Epithelial cell of esophagus (primary cell): ENCODE data around the gene GPR179.
A peak's percentile ranks its signal among the peaks of the same experiment; 100 is the strongest.

ENCODE experiments used
- DNase-seq: peaks from one replicate; pipeline ENCODE4 v3.0.0; 2010; ENCODE audit warnings: low read depth
- H3K4me3 ChIP-seq: 2 replicates; pipeline ENCODE4 v1.5.1; 2011; ENCODE audit warnings: mild to moderate bottlenecking, low read length, control low read depth
- TF ChIP-seq, protein P1 (sequence below): IDR thresholded peaks from 2 replicates; pipeline ENCODE4 v1.5.1; 2011; ENCODE audit warnings: low read depth, mild to moderate bottlenecking, low read length, control low read depth, inconsistent platforms; ENCODE audit not compliant: insufficient read depth; ENCODE audit errors: missing control alignments

The GPR179 gene, protein sequence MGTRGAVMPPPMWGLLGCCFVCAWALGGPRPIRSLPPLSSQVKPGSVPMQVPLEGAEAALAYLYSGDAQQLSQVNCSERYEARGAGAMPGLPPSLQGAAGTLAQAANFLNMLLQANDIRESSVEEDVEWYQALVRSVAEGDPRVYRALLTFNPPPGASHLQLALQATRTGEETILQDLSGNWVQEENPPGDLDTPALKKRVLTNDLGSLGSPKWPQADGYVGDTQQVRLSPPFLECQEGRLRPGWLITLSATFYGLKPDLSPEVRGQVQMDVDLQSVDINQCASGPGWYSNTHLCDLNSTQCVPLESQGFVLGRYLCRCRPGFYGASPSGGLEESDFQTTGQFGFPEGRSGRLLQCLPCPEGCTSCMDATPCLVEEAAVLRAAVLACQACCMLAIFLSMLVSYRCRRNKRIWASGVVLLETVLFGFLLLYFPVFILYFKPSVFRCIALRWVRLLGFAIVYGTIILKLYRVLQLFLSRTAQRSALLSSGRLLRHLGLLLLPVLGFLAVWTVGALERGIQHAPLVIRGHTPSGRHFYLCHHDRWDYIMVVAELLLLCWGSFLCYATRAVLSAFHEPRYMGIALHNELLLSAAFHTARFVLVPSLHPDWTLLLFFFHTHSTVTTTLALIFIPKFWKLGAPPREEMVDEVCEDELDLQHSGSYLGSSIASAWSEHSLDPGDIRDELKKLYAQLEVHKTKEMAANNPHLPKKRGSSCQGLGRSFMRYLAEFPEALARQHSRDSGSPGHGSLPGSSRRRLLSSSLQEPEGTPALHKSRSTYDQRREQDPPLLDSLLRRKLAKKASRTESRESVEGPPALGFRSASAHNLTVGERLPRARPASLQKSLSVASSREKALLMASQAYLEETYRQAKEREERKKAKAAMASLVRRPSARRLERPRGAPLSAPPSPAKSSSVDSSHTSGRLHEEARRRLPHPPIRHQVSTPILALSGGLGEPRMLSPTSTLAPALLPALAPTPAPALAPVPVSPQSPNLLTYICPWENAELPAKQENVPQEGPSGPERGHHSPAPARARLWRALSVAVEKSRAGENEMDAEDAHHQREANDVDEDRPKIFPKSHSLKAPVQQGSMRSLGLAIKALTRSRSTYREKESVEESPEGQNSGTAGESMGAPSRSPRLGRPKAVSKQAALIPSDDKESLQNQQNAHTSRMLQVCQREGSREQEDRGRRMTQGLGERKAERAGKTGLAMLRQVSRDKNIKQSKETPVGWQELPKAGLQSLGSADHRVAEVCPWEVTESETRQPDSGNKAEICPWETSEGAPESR (N-terminal part only)

DNA sequence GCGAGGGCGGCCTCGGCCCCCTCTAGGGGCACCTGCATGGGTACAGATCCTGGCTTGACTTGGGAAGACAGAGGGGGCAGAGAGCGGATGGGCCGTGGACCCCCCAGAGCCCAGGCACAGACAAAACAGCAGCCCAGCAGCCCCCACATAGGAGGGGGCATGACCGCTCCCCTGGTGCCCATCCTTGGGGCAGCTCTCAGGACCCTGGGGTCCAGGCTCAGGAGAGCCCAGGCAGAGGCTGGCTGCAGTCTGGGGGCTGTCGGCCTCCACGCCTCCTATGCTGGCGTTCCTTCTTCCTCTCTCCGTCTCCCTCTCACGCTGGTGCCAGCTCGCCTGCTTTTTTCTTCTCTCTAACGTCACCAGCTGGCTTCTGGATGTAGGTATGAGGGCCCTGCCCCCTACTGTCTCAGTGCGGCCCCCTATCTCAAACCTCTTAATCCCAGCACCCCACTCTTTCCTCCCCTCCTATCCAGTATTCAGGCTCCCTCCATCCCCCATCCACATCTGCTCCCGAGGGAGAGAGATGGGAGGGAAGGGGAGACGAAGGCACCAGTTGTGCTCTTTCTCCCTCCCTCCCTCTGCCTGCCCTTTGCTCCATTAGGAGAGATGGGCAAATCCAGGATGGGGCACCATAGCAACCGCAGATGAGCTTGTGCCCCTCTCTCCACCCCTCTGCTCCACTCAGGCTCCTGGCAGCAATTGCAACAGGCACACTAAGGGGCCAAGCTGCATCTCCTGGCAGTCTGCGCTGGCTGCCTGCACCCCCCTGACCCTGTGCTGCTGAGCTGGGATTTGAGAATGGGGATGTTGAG is at the start of gene GPR179:
GPR179 (minus strand) TSS at position 349 of the 812 bp plus-strand sequence; CDS start at position 182, 167 bp downstream.
- no peak for DNase-seq
- no peak within 1 kb of the TSS for H3K4me3 ChIP-seq
- TF ChIP-seq, protein P1, sequence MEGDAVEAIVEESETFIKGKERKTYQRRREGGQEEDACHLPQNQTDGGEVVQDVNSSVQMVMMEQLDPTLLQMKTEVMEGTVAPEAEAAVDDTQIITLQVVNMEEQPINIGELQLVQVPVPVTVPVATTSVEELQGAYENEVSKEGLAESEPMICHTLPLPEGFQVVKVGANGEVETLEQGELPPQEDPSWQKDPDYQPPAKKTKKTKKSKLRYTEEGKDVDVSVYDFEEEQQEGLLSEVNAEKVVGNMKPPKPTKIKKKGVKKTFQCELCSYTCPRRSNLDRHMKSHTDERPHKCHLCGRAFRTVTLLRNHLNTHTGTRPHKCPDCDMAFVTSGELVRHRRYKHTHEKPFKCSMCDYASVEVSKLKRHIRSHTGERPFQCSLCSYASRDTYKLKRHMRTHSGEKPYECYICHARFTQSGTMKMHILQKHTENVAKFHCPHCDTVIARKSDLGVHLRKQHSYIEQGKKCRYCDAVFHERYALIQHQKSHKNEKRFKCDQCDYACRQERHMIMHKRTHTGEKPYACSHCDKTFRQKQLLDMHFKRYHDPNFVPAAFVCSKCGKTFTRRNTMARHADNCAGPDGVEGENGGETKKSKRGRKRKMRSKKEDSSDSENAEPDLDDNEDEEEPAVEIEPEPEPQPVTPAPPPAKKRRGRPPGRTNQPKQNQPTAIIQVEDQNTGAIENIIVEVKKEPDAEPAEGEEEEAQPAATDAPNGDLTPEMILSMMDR, result no peak

DNA sequence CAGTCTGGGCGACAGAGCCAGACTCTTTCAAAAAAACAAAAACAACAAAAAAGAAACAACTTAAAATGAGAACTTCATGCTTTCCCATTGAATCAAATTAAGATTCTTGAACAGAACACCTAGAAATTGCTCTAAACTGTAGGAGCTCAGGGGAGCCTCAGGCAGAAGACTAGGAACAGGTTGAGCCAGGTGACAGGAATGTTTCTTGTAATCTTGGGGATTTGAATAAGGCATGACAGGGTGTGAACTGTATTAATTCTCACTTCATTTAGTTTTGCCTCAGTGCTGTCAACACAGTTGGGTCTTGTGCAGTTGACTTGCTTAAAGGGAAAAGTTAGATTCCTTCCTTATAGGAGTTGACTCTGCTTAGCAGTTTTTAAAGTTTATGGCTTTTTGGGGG is 35.7 kb upstream of the GPR179 start:
- TF ChIP-seq, protein P1, result no peak
- DNase-seq, result peak; percentile 62

DNA sequence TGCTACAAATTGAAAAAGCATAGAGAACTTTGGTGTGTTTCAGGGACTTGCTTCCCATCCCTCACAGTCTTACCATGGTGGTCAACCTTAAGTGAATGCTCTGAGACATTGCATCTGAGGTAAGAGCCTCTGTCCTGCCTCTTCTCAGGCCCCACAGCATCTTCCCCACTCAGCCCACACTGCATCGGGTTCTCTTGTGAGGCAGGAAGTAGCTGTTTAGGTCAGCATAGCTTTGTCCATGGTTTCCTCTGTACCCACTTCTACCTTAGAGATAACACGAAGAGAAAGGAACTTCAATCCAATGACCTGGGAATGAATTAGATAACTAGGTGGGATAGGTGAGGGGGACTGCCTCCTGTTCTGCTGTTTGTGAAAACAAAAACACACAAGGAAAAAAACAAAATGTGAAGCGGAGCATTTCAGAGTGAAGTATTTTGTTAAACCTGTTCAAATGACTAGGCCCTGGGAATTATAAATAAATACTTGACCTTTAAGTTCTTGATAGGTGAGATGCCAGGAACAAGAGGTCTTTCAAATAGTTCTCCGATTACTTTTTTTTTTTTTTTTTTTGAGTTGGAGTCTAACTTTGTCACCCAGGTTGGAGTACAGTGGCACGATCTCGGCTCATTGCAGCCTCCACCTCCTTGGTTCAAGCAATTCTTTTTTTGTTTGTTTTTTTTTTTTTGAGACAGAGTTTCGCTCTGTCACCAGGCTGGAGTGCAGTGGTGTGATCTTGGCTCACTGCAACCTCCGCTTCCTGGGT is 25.5 kb upstream of the GPR179 start:
- H3K4me3 ChIP-seq, result no peak overlapping the region
- TF ChIP-seq, protein P1, result no peak
- no peak for DNase-seq

More for the DNA sequence above, 35.7 kb upstream of the GPR179 start:
- H3K4me3 ChIP-seq, result no peak overlapping the region

DNA sequence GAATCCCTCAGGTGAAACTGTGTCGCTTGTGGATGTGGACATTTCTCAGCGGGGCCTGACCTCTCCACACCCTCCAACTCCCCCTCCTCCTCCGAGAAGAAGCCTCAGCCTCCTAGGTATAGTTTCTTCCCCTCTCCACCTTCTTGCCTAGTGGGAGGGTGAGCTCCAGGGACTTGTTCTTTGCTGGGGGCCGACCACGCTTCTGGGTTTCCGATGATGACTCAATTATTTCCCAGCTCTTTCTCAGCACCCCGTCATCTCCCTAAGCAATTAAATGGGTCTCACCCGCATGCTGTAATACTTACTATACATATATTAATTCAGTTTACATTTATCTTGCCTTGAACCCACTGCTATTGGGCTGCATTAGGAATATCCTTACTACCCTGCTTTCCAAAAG is 21.0 kb upstream of the GPR179 start:
- H3K4me3 ChIP-seq, result no peak overlapping the region
- DNase-seq, result no peak
- TF ChIP-seq, protein P1, result no peak

DNA sequence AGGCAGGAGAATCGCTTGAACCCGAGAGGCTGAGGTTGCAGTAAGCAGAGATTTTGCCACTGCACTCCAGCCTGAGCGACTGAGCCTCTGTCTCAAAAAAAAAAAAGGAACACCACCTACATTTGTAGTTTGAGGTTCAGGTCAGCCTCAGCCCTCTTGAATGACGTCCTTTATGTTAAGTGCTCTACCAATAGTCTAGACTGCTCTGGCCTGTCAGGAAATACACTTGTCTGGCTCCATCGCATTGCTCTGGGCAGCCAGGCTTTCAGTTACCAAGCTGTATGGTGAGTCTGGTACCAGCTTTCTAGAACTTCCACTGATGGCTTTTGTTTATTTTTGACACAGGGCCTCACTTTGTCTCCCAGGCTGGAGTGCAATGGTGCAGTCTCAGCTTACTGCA is 19.3 kb upstream of the GPR179 start:
- DNase-seq, result no peak
- TF ChIP-seq, protein P1, result no peak
- no peak overlapping the region for H3K4me3 ChIP-seq
